Lower leg skin (tissue), 4 donors: ENCODE measurements around the gene KCNQ1OT1. TPM values are rescaled to one million over a fixed set of nuclear protein-coding genes. Genes with fewer than 3 reads are reported as not detected.

Experiments
- DNase-seq, 2 donors: peaks; one replicate each; pipeline ENCODE4 v3.0.0-alpha.2; 2019; ENCODE audit warnings: low spot score in 2 of 2
- H3K4me3 ChIP-seq: fragments of 200-600 bp; sonication (generic); 2 replicates; pipeline ENCODE4 v1.5.1; 2017; ENCODE audit warnings: mild to moderate bottlenecking, low read depth; ENCODE audit not compliant: poor library complexity, severe bottlenecking
- POLR2A ChIP-seq, 2 donors: fragments of 450-650 bp; IDR thresholded peaks; one replicate each; pipeline ENCODE4 v1.6.1; 2016 to 2017; ENCODE audit warnings: antibody characterized with exemption in 2 of 2, mild to moderate bottlenecking in 1 of 2, moderate library complexity in 1 of 2
- WGBS, 2 donors: methylation state at CpG; one replicate each; pipeline ENCODE4 v1.1.5; 2018; 5-methylcytosine and 5-hydroxymethylcytosine counted together
- intact Hi-C: fragments of 100-400 bp; cut with DNase I; formaldehyde crosslinking; loops from one replicate; pipeline ENCODE4 v1.15.0; 2023; ENCODE audit warnings: low total_unique reads
- total RNA-seq, 4 donors: library from RNA; depleted of rRNA; stranded (reverse); fragments of >200 nt; gene quantifications; one replicate each; pipeline ENCODE4 v1.1.0, GENCODE V29; 2016
- TF ChIP-seq, protein P1 (sequence below), 3 donors: fragments of 450-650 bp; IDR thresholded peaks; one replicate each; pipeline ENCODE4 v1.5.1; 2016; ENCODE audit warnings: antibody characterized with exemption in 3 of 3, mild to moderate bottlenecking in 3 of 3, moderate library complexity in 2 of 3

KCNQ1OT1 gene
- total RNA-seq, 4 donors from 2014 or later = 0.63 to 1.8 (median 0.91) TPM

DNA sequence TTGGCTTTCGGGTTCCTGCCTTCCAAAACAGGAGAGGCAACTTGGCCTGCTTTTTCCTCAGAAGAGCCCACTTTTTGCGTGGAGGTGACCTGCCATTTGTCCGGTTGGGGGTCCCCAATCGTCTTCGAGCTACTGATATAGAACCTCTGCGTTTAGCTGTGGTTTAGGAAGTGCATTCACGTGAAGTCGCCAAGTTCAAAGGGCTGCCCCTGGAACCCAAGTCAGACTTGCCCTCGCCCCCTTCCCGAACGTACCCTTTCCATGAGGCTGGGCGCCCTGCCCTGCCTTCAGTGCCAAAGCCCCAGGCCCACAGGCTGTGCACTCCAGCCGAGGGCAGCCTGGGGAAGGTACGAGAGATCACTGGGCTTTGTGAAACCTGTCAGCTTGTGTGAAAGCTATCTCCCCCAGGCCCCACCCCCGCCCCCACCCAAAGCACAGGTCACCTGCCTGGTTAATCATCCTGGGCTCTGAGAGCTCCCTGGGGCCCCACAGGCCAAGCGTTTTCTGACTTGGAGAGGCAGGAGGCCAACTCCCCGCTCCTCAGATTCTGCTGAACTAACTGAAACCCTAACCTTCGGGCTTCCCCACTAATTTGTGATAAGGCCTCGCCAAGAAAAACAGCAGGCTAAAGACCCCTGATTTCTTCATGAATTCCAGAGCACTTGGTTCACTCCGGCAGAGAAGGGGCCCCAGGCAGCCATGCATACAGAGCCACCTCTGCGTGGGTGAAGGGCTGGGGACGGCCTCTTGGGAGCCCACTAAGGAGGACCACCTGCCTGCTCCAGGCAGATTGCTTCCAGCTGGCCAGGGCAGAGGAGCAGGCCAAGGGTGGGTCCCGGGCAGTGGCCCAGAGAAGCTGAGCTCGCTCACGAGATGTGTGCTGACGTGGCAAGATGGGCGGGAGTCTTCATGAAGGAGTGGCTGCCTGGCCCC lies 25.8 kb upstream of the KCNQ1OT1 start:
- DNase-seq = peak; percentile 47 to 92
- WGBS, 2 donors = 68 to 69% methylated on average over 25 to 26 of the region's 27 CpGs
- intact Hi-C loops = no loop called here

GRCh38 chr11:2724653-2725367 lies 25.0 kb upstream of the KCNQ1OT1 start:
- intact Hi-C loops = no loop called here
- 56 to 58% methylated on average over 20 of the region's 20 CpGs for WGBS, 2 donors
- TF ChIP-seq, protein P1, sequence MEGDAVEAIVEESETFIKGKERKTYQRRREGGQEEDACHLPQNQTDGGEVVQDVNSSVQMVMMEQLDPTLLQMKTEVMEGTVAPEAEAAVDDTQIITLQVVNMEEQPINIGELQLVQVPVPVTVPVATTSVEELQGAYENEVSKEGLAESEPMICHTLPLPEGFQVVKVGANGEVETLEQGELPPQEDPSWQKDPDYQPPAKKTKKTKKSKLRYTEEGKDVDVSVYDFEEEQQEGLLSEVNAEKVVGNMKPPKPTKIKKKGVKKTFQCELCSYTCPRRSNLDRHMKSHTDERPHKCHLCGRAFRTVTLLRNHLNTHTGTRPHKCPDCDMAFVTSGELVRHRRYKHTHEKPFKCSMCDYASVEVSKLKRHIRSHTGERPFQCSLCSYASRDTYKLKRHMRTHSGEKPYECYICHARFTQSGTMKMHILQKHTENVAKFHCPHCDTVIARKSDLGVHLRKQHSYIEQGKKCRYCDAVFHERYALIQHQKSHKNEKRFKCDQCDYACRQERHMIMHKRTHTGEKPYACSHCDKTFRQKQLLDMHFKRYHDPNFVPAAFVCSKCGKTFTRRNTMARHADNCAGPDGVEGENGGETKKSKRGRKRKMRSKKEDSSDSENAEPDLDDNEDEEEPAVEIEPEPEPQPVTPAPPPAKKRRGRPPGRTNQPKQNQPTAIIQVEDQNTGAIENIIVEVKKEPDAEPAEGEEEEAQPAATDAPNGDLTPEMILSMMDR (IDR thresholded peaks at IDR 0.05) = no peak
- TF ChIP-seq POLR2A (IDR thresholded peaks at IDR 0.05) = no peak
- H3K4me3 ChIP-seq = no peak overlapping the region
- DNase-seq = no peak

More for the DNA sequence above, 25.8 kb upstream of the KCNQ1OT1 start:
- H3K4me3 ChIP-seq = no peak overlapping the region
- no peak for TF ChIP-seq POLR2A (IDR thresholded peaks at IDR 0.05)
- TF ChIP-seq, protein P1 (IDR thresholded peaks at IDR 0.05) = no peak

DNA sequence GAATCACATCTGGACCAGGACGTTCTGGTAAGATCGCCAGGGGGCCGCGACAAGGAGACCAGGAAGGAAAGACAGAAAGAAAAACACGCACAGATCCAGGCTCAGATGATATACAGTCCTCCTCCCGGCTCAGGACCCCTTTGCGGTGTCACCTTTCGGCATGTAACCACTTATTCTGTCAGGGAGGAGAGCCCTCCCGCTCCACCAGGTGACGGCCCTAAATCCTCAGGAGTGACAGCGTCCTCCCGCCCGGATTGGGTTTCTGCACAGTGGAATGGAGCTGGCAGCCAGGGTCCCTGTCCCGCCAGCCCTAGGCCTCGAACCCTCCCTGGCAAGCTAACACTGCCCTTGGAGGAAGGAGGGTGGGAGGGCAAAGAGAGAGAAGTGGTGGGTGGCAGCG lies 24.3 kb upstream of the KCNQ1OT1 start:
- TF ChIP-seq POLR2A (IDR thresholded peaks at IDR 0.05) = no peak
- TF ChIP-seq, protein P1 (IDR thresholded peaks at IDR 0.05) = no peak
- DNase-seq = no peak
- intact Hi-C loops = no loop called here
- no peak overlapping the region for H3K4me3 ChIP-seq
- 91% methylated on average over 15 to 16 of the region's 16 CpGs for WGBS, 2 donors

GRCh38 chr11:2722955-2723354 lies 23.2 kb upstream of the KCNQ1OT1 start:
- DNase-seq = no peak
- WGBS, 2 donors = 81 to 88% methylated on average over 14 to 15 of the region's 15 CpGs
- intact Hi-C loops = no loop called here
- H3K4me3 ChIP-seq = no peak overlapping the region
- TF ChIP-seq POLR2A (IDR thresholded peaks at IDR 0.05) = no peak
- TF ChIP-seq, protein P1 (IDR thresholded peaks at IDR 0.05) = no peak

- H3K4me3 ChIP-seq = no peak overlapping the region
- TF ChIP-seq POLR2A (IDR thresholded peaks at IDR 0.05) = no peak
- TF ChIP-seq, protein P1 (IDR thresholded peaks at IDR 0.05) = no peak
- WGBS, 2 donors = 86 to 87% methylated on average over 27 of the region's 27 CpGs
- intact Hi-C loops = no loop called here
- DNase-seq = no peak
Observed at GRCh38 chr11:2721210-2721916, 21.6 kb upstream of the KCNQ1OT1 start.
